Fibroblast of lung (primary cell): Measurements from ENCODE around the gene ETV2. TPM values are rescaled to one million over a fixed set of nuclear protein-coding genes. Genes with fewer than 3 reads are reported as not detected.
A peak's percentile ranks its signal among the peaks of the same experiment; 100 is the strongest.

Experiments
- DNase-seq, 2 donors: peaks; one replicate each; pipeline versions ENCODE4 v3.0.0 to v3.0.0-alpha.2; 2010; ENCODE audit warnings: low read depth in 2 of 2
- H2AFZ ChIP-seq: 2 replicates; pipeline ENCODE4 v1.5.1; 2012; ENCODE audit warnings: low read length, control low read depth, inconsistent platforms
- H3K27ac ChIP-seq: 2 replicates; pipeline ENCODE4 v1.5.1; 2011; ENCODE audit warnings: low read length, control low read depth; ENCODE audit not compliant: insufficient read depth
- H3K27me3 ChIP-seq: 2 replicates; pipeline ENCODE4 v1.5.1; 2011; ENCODE audit warnings: mild to moderate bottlenecking, low read length; ENCODE audit not compliant: control insufficient read depth, insufficient read depth
- H3K36me3 ChIP-seq: 2 replicates; pipeline ENCODE4 v1.5.1; 2011; ENCODE audit warnings: low read length; ENCODE audit not compliant: control insufficient read depth, insufficient read depth
- H3K4me1 ChIP-seq: 2 replicates; pipeline ENCODE4 v1.5.1; 2011; ENCODE audit warnings: low read length; ENCODE audit not compliant: control insufficient read depth, insufficient read depth; ENCODE audit errors: extremely low read depth
- H3K4me2 ChIP-seq: 2 replicates; pipeline ENCODE4 v1.5.1; 2011; ENCODE audit warnings: low read length, control low read depth; ENCODE audit not compliant: insufficient read depth; ENCODE audit errors: extremely low read depth
- H3K4me3 ChIP-seq, 4 experiments: fragments of 200-600 bp in 1 of 4; sonication (generic) in 1 of 4; replicated peaks in 1 of 4; 2 replicates each; pipeline ENCODE4 v1.5.1; 2011 to 2016; ENCODE audit warnings: low read length in 4 of 4, low read depth in 3 of 4, mild to moderate bottlenecking in 3 of 4, control low read depth in 2 of 4, inconsistent platforms in 1 of 4, mixed read lengths in 1 of 4; ENCODE audit not compliant: insufficient read depth in 1 of 4; ENCODE audit errors: control extremely low read depth in 1 of 4
- H3K79me2 ChIP-seq: 2 replicates; pipeline ENCODE4 v1.5.1; 2012; ENCODE audit warnings: mild to moderate bottlenecking, low read length, inconsistent platforms; ENCODE audit not compliant: control insufficient read depth, insufficient read depth
- H3K9ac ChIP-seq: 2 replicates; pipeline ENCODE4 v1.5.1; 2011; ENCODE audit warnings: mild to moderate bottlenecking, low read length, control low read depth; ENCODE audit not compliant: insufficient read depth
- H3K9me3 ChIP-seq: 2 replicates; pipeline ENCODE4 v1.5.1; 2012; ENCODE audit warnings: low read depth, low read length; ENCODE audit not compliant: control insufficient read depth, insufficient read depth
- H4K20me1 ChIP-seq: 2 replicates; pipeline ENCODE4 v1.5.1; 2011; ENCODE audit warnings: low read length; ENCODE audit not compliant: control insufficient read depth, insufficient read depth; ENCODE audit errors: extremely low read depth
- CTCF ChIP-seq, 2 donors: IDR thresholded peaks in 1 of 2; conservative IDR thresholded peaks in 1 of 2; 1 replicate in 1 of 2; 2 replicates in 1 of 2; pipeline ENCODE4 v1.5.1; 2011 to 2012; ENCODE audit warnings: low read length in 2 of 2, control low read depth in 1 of 2, inconsistent platforms in 1 of 2, low read depth in 1 of 2, mild to moderate bottlenecking in 1 of 2
- EZH2 ChIP-seq: IDR thresholded peaks from 2 replicates; pipeline ENCODE4 v1.5.1; 2012; ENCODE audit warnings: low read length, control low read depth, mild to moderate bottlenecking; ENCODE audit errors: missing control alignments
- polyA plus RNA-seq, 2 donors: library from polyadenylated mRNA; depleted of rRNA in 1 of 2; stranded (reverse) in 1 of 2; unstranded in 1 of 2; fragments of >200 nt; gene quantifications; 2 replicates each; pipeline ENCODE4 v1.2.1, GENCODE V29; 2011 to 2012; ENCODE audit warnings: missing spikeins in 1 of 2
- total RNA-seq: library from RNA; depleted of rRNA; stranded (reverse); fragments of >200 nt; gene quantifications from 2 replicates; pipeline ENCODE4 v1.2.1, GENCODE V29; 2014

The ETV2 gene
- total and polyA plus RNA-seq, 2 donors (not counting 1 experiment from before 2014, with no cell fraction given), result 0.12 to 0.50 TPM

GRCh38 chr19:35642312-35642711 lies 767 bp downstream of the ETV2 start:
- no peak overlapping the region for H3K4me2 ChIP-seq
- H3K79me2 ChIP-seq, result no peaks in the 10 kb centered on the region
- peaks cover 2% of the 10 kb centered on the region for H3K4me1 ChIP-seq
- no peak overlapping the region for H3K9ac ChIP-seq
- no peak overlapping the region for H3K27ac ChIP-seq
- H3K4me3 ChIP-seq, result no peak overlapping the region
- H3K27me3 ChIP-seq, result no peaks in the 10 kb centered on the region
- no peak for TF ChIP-seq CTCF (conservative IDR thresholded peaks at IDR 0.05 in 1 of 2, IDR thresholded peaks at IDR 0.05 in 1 of 2; ENCODE audit: low read depth in 1 of 2, low read length in 2 of 2)
- no peak for TF ChIP-seq EZH2
- H4K20me1 ChIP-seq, result no peaks in the 10 kb centered on the region
- no peak overlapping the region for H2AFZ ChIP-seq
- no peak for DNase-seq
- peaks cover 5% of the 10 kb centered on the region for H3K36me3 ChIP-seq
- H3K9me3 ChIP-seq, result no peaks in the 10 kb centered on the region

GRCh38 chr19:35642798-35643254 lies 1.3 kb downstream of the ETV2 start:
- Histone ChIP-seq H4K20me1 (no peaks in the 10 kb centered on the region), H2AFZ (no peak overlapping the region), H3K36me3 (peaks cover 1% of the 10 kb centered on the region), H3K9ac (no peak overlapping the region), H3K4me3 (peak overlapping the region in 3 of 4 experiments; percentile 44 to 57 (median 57)), H3K27ac (no peak overlapping the region), H3K4me1 (peaks cover 2% of the 10 kb centered on the region), H3K9me3 (no peaks in the 10 kb centered on the region), H3K79me2 (no peaks in the 10 kb centered on the region), H3K27me3 (no peaks in the 10 kb centered on the region), H3K4me2 (peak overlapping the region; percentile 83)
- TF ChIP-seq CTCF (conservative IDR thresholded peaks at IDR 0.05 in 1 of 2, IDR thresholded peaks at IDR 0.05 in 1 of 2; ENCODE audit: low read depth in 1 of 2, low read length in 2 of 2), result no peak
- no peak for TF ChIP-seq EZH2
- no peak for DNase-seq

- Histone ChIP-seq H2AFZ (peak overlapping the region; percentile 89), H3K4me2 (peak overlapping the region; percentile 83), H3K27ac (peak overlapping the region; percentile 71), H3K79me2 (peaks cover 1% of the 10 kb centered on the region), H4K20me1 (no peaks in the 10 kb centered on the region), H3K36me3 (no peaks in the 10 kb centered on the region), H3K27me3 (no peaks in the 10 kb centered on the region), H3K9ac (peak overlapping the region; percentile 44), H3K4me3 (peak overlapping the region; percentile 57 to 65 (median 58)), H3K9me3 (no peaks in the 10 kb centered on the region), H3K4me1 (peaks cover 2% of the 10 kb centered on the region)
- TF ChIP-seq EZH2 (no peak), CTCF (conservative IDR thresholded peaks at IDR 0.05 in 1 of 2, IDR thresholded peaks at IDR 0.05 in 1 of 2; ENCODE audit: low read depth in 1 of 2, low read length in 2 of 2) (no peak)
- peak; percentile 76 for DNase-seq
Measured at GRCh38 chr19:35643255-35644205, 2.0 kb downstream of the ETV2 start.
